HCEC 1CT (cell line): ENCODE data around the gene IRF9.

Experiments
- DNase-seq: peaks from one replicate; pipeline ENCODE4 v3.0.0-alpha.2; 2017

Gene IRF9, protein sequence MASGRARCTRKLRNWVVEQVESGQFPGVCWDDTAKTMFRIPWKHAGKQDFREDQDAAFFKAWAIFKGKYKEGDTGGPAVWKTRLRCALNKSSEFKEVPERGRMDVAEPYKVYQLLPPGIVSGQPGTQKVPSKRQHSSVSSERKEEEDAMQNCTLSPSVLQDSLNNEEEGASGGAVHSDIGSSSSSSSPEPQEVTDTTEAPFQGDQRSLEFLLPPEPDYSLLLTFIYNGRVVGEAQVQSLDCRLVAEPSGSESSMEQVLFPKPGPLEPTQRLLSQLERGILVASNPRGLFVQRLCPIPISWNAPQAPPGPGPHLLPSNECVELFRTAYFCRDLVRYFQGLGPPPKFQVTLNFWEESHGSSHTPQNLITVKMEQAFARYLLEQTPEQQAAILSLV

DNA sequence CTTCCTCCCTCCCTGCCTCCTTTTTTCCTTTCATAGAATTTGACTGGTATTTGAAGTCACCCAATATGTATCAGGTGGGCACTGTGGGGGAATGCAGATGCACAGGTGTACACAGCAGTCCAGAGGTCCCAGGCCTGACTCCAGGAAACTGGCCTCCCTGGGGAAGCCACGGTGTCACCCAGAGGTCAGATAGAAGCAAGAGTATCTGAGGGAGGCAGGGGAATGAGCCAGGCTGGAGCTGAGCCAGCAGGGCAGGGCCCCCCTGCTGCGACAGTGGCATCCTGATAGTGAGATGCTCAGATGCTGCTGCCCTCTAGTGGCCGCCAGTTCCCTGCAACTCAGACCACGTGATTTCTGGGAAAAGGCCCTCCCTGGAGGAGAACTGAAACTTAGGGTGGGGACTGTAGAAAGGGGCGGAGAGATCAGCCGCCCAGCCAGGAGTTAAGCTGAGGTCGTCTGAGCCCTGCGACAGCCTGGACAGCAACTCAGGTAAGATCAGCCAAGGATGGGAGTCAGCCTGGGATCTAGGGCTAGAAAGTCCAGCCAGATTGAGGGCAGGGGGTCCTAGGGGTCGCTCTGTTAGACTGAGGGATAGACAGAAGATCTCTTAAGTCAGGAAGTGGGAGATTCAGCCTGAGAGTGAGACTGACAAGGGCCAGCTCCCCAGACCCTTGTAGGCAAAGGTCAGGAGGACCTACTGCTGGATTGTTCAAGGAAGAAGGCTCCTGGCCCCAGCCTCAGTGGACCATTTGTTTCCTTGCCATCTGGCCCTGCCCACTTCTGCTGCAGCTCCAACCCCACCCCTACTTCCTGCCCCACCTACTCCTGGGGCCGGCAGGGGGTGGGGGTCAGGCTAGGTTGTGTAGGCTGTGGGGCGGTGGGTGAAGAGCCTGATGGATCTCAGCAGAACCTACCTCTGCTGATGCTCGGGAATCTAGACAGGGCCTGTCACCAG lies at the start of gene IRF9:
IRF9 (plus strand) TSS at position 416 of the 955 bp plus-strand sequence. CDS start 880 bp downstream, outside the sequence.
- peak; percentile 86 for DNase-seq

DNA sequence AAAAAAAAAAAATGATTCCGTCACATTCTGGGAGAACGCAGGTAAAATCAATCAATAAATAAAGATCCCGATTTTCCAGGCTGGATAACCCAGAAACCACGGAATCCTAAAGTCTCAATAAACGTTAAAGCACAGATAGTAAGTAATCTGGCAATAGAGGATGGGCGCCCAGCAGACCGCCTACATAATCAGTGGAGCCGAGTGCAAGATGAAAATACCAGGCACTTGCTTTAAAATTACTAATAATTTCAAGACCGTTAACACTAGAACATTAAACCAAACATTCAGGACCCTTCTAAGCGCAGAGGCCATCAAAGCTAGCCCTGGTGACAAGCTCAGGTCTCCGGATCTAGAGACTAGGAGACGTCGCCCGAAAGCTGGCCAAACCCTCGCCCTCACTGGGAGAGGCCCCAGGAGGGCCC lies 47.7 kb upstream of the IRF9 start:
- DNase-seq: peak; percentile 1

DNA sequence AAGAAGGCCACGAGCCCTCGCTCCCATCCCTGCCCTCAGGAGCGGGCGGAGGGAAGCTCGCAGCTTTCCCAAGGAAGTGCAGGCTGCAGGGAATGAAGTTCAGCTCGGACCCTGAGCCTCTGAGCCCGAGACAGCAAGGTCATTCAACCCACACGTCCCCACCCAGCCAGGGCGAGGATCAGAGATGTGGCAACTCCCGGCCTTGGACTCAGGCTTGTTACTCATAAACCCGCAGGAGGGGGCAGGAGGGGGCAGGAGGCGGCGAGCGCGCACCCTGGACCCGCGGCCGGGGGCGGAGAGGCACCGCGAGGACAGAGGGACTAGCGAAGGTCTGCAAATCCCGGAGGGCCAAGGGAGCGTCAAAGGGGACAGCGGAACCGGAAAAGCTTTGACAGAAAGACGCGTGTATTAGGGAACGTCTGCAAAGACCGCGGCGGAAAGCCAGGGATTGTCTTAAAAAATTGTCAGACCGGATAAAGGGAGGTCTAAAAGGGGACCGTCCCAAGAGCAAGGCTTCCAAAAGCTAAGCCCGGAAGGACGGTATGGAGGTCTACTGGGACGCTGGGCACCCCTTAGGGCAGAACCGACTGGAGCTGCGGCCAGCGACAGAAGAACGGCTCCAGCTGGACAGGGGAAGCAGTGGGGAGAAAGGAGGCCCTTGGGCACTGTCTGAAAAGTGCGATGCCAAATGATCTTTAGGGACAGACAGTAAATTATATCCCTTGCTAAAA lies 47.1 kb upstream of the IRF9 start:
- DNase-seq: peak; percentile 90

DNA sequence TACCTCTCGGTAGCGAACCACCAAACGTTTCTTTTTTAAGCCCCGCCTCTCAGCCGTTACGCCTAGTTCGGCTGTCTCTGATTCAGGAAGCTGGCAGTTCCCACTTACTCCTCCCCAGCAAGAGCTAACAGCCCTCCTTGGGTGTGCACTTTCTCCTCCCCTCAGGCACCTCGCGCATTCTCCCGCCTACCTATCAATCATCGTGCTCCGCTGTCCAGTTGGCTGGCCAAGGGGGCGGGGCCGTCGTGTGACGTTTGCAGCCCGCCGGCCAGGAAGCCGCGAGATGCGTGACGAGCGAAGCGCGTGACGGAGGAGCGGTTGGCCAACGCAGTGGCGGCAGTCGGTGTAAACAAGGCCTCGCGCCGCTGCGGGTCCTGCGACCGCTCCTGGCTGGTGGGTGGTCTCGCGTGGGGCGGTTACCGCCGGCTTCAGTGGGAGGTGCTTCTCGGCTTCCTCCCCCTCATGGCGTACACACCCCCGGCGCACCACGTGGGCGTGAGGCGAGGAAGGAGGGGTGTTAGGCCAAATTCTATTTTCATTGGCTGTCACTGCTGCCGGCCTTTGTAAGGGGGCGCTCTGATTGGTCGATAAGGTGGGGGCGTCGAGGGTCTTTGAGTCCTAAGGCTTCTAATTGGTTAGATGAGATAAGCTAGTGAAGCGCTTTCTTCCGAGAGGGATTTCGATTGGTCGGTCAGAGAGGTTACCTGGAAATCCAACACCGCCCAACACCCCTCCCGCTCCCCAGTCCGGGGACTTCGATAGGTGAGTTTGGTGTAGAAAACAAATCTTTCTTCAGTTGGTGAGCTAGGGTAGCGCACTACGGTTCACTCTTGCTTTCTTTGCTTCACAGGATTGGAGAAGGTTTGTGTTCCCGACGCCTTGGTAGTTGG lies 46.3 kb upstream of the IRF9 start, which contains the start of the genes DCAF11 and NRL:
DCAF11 (plus strand) TSS at position 246 of the 890 bp plus-strand sequence. CDS start 818 bp downstream, outside the sequence.
NRL (minus strand) TSS at position 418 of the 890 bp plus-strand sequence. CDS start 32,101 bp downstream, outside the sequence.
- DNase-seq: peak; percentile 100

DNA sequence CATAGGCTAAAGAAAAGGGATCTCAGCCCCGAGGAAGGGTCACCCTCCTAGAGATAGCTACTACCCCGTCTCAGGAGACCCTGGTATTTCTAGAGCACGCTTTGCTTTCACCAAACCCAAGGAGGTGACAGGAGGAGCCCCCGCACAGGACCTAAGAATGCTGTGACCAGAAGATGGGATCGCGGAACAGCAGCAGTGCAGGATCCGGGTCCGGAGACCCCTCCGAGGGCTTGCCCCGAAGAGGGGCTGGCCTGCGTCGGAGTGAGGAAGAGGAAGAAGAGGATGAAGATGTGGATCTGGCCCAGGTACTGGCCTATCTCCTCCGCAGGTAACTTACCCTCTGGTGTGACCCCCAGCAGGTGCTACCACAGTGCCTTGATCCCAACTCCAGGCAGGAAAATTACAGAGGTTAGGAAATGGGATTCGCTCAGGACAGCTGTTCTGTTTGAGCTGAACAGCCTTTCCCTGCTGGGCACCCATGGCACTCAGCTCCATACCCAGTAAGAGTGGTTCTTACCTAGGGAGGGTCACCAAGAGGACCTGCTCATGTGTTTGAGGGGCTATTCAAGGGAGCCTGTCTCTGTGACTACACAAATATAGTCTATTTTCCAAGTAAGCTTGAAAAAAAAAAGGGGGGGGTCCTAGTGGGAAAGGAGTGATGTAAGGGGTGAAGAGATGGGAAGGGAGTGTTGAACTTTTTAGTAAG lies 45.5 kb upstream of the IRF9 start:
- DNase-seq: no peak

DNA sequence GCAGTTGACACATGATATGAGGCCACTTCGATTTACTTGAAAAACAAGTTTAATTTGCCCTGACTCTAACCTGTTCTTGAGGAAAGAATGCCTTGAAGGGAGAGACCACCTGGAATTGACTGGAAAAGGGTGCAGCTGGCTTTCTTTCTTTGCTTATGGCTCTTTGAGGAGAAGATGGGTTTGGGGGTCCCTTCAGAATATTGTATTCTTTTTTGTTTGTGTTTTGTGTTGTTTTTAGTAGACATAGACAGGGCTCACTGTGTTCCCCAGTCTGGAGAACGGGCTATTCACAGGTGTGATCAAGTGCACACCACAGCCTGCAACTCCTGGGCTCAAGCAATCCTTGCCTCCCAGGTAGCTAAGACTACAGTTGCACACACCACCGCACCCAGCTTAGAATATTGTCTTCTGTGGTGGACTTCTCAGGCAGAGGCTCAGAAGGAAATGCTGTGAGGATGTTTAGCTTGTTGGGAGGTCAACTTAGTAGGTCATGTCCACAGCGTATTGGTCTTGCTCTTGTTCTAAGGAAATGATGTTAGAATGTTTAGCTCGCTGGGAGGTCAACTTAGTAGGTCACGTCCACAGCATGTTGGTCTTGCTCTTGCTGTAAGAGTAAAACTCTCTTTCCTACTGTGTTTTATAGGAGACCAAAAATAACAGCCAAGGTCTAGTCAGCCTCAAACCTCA lies 44.8 kb upstream of the IRF9 start:
- DNase-seq: no peak

DNA sequence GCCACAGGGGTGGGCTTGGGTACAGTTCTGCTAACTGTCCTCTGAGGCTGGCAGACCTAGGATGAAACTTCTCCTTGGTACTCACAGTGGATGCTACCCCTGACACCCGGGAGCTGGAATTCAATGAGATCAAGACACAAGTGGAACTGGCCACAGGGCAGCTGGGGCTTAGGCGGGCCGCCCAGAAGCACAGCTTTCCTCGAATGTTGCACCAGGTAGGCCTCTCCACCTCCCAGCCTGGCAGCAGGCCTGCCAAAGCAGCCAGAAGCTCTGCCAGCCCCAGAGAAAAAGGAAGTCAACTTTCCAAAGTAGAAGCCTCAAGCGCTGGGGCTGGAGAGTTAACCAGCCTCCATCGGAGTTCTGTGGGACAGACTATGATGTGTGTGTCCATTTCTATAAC lies 43.9 kb upstream of the IRF9 start:
- no peak for DNase-seq

DNA sequence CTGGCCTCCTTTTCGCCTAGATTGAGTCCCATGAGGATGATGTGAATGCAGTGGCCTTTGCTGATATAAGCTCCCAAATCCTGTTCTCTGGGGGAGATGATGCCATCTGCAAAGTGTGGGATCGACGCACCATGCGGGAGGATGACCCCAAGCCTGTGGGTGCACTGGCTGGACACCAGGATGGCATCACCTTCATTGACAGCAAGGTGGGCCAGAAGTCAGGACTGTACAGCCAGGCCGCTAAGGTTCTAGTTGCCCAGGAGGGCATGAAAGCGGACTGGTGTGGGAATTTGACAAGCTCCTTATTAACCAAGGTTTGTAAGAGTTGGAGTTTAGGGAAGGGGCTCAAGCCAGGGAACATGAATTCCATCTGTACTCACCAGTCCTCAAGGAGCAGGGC lies 41.4 kb upstream of the IRF9 start:
- no peak for DNase-seq

DNA sequence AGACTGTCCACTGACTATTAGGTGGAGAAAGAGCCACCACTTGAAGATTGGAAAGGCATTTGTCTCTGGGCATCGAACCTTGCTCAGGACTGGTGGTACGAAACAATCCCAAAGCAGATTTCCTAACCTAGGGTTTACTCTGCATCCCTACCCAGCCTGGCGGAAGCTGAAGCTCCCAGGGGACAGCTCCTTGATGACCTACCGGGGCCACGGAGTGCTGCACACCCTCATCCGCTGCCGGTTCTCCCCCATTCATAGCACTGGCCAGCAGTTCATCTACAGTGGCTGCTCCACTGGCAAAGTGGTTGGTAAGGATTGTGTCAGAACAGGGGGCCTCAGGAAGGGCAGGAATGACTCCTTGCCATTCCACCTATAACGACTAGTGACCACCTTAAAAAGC lies 39.9 kb upstream of the IRF9 start:
- no peak for DNase-seq

DNA sequence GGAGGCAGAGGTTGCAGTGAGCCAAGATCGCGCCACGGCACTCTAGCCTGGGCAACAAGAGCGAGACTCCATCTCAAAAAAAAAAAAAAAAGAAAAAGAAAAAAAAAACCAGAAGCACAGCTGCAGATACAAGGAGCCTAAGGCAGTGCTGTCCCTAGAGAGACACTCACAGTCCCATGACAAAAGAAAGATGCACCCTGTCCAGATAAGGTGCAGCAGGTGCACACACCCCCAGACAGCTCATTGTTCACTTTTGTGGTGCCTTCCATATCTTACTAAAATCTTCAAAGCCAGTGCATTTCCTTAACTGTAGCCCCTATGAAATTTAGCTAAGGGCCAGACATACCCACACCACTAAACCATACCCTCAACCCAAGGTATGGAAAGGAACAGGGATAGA lies 38.6 kb upstream of the IRF9 start:
- no peak for DNase-seq

DNA sequence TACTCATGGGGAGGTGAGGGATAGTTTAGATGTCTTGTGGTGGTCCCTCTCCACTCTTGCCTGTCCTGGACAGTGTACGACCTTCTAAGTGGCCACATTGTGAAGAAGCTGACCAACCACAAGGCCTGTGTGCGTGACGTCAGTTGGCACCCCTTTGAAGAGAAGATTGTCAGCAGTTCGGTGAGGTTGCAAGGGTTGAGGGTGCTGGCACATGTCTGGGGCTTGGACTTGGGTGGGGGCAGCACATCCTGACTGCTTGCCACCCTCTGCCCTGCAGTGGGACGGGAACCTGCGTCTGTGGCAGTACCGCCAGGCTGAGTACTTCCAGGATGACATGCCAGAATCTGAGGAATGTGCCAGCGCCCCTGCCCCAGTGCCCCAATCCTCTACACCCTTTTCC lies 38.2 kb upstream of the IRF9 start:
- no peak for DNase-seq

DNA sequence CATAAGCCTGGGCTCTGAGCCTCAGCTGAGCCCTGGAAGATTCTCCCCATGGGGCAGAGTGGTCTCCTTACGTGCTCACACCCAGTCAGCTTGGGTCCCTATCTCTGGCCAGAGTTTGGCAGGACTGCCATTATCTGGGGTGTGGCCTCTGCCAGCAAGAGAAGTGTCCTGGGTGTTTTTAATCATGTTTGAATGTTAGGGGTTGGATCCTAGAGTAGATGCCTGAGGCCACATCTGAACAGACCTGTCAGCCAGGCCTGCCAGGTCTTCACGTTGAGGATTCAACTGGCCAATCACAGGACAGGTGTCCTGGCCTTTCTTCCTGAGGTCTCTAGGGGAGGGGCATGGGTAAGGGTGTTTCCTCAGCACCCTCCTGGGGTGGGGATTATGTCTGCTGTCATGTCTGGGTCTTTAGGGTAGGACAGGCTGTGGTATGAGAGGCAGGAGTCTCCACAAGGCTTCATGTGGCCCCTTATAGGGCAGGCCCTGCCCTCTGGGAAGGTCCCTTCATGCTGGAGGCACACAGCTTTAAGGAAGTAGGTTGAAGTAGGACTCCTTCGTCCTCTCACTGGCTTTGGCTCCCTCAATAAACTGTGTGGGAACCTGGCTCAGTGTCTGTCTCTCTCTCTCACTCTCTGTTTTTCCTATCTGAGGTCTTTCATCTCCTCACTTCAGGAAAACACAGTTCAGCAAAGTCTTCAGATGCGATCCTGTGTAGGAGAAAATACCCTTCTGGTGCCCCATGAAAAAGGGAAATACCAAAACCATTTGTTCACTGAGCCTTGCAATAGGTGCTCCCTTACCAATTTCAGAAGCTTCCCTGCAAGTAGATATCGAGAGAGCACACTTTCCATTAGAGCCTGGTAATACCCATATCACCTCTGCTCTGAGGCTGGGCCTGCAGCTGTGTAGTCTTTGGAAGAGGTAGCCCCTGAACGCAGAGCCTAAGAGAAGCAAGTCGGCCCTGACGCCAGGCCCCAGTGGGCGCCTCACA lies 37.3 kb upstream of the IRF9 start:
- no peak for DNase-seq

DNA sequence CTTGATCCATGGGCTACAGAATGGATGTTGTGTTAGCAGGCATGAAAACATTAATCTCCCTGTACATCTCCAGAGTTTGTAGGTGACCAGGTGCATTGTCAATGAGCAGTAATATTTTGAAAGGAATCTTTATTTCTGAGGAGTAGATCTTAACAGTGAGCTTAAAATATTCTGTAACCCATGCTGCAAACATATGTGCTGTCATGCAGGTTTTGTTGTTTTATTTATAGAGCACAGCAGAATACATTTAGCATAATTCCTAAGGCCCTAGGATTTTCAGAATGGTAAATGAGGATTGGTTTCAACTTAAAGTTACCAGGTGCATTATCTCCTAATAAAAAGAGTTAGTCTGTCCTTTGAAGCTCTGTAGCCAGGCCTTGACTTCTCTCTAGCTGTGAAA lies 34.1 kb upstream of the IRF9 start:
- DNase-seq: no peak

DNA sequence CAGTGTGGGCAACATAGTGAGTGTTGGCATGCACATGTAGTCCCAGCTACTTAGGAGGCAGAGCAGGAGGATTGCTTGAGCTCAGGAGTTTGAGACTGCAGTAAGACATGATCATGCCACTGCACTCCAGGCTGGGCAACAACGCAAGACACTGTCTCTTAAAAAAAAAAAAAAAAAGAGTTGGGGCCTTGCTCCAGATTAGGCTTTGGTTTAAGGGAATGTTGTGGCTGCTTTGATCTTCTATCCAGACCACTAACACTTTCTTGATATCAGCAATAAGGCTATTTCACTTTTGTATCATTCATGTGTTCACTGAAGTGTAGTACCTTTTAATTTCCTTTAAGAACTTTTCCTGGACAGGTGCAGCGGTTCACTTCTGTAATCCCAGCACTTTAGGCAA lies 33.4 kb upstream of the IRF9 start:
- DNase-seq: no peak

DNA sequence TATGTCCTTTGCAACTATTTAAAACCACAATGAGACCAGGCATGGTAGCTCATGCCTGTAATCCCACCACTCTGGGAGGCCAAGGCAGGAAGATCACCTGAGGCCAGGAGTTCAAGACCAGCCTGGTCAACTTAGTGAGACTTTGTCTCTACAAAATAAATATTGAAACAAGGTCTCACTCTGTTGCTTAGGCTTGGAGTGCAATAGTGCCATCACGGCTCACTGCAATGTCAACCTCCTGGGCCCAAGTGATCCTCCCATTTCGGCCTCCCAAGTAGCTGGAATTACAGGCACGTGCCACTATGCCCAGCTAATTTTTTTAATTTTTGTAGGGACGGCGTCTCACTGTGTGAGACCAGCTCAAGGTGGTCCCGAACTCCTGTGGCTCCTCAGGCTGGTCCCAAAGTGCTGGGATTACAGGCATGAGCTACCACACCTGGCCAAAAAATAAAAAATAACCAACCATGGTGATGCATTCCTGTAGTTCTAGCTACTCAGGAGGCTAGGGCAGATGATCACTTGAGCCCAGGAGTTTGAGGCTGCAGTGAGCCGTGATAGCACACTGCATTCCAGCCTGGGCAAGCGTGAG lies 31.6 kb upstream of the IRF9 start:
- no peak for DNase-seq

DNA sequence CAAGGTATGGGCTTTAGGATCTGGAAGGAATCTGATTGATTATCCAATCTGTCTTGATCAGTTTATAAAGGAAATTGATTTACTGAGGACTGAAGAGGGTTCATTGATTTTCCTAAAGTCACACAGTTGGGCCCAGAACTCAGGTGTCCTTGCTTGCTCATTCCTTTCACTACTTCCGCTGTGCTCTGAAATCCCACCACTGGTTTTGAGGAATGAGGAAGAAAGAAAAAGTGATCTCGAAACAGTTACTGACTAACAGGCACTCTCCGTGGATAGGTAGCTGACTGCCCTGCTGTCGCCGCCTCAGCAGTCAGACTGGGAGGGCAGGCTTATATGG lies 30.7 kb upstream of the IRF9 start, which contains the start of gene FITM1:
FITM1 (plus strand) TSS at position 280 of the 337 bp plus-strand sequence. CDS start 905 bp downstream, outside the sequence.
- DNase-seq: no peak

DNA sequence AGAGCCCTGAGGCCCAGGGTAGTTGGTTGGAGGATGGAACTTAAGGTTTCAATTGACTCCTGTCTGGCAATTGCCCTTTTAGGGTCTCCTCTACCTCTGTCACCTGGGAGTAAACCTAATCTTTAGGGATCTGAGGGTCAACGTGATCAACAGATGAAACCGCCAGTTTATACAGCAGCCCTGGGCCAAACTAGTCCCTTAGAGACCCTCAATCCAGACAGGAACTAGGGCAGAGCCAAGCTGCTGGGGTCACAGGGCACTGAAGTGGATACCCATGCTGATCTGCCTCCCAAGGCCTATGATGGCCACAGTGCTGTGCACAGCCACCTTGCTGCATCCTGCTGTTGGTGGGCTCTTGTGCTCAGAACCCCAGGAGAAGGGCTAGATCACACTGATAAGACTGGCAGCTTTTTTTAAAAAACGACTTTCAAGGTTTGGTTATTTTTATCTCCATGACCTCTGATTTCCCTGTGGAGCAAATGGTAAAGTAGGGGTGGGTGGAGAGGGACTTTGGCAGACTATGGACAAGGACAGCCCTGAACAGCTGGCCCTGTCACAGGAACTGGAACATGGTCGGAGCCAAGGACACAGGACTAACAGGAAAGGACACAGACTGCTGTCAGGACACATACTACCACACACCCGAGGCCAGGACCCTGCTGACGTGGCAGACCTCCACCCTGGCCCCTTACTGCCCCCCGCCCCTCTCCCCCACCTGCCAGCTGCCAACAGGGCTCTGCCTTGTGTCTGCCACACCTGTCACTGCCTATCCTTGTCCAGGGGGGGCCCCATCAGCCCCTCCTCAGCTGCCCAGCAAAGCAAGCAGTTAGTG lies 30.1 kb upstream of the IRF9 start:
- no peak for DNase-seq

DNA sequence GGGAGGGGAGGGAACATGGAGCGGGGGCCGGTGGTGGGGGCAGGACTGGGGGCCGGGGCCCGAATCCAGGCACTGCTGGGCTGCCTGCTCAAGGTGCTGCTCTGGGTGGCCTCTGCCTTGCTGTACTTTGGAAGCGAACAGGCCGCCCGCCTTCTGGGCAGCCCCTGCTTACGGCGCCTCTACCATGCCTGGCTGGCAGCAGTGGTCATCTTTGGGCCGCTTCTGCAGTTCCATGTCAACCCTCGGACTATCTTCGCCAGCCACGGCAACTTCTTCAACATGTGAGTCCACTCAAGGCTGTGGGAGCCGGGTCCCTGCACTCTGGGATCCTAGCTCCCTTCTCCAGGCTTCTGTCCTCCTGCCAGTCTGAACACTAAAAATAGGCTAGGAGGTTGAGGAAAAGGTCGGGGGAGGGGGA lies 29.5 kb upstream of the IRF9 start:
- DNase-seq: no peak
